ENCODE measurements around the gene DENND5A.

The DENND5A gene

GRCh38 chr11:9182180-9182871 lies 82.8 kb downstream of the DENND5A start:
- no peak overlapping the region for H3K27ac Mint-ChIP-seq
- no peak overlapping the region for H3K4me3 Mint-ChIP-seq
- H3K9me3 Mint-ChIP-seq = no peaks in the 10 kb centered on the region
- no peaks in the 10 kb centered on the region for H3K4me1 Mint-ChIP-seq
- H3K27me3 Mint-ChIP-seq (ENCODE audit: low read depth, poor library complexity) = no peaks in the 10 kb centered on the region
- TF ChIP-seq CTCF (IDR thresholded peaks at IDR 0.05) = no peak
- H3K36me3 Mint-ChIP-seq (ENCODE audit: low read depth) = peaks cover 73% of the 10 kb centered on the region
- no peak for DNase-seq

- Mint-ChIP-seq H3K36me3 (ENCODE audit: low read depth) (peaks cover 85% of the 10 kb centered on the region), H3K27ac (no peak overlapping the region)
These were observed 84.4 kb downstream of the DENND5A start for GRCh38 chr11:9180784-9181183.

GRCh38 chr11:9179141-9179540 lies 86.0 kb downstream of the DENND5A start:
- H3K9me3 Mint-ChIP-seq = no peaks in the 10 kb centered on the region
- no peaks in the 10 kb centered on the region for H3K27me3 Mint-ChIP-seq (ENCODE audit: low read depth, poor library complexity)
- H3K4me3 Mint-ChIP-seq = no peak overlapping the region
- TF ChIP-seq CTCF (IDR thresholded peaks at IDR 0.05) = no peak
- no peaks in the 10 kb centered on the region for H3K4me1 Mint-ChIP-seq
- DNase-seq = no peak
- H3K27ac Mint-ChIP-seq = no peak overlapping the region
- H3K36me3 Mint-ChIP-seq (ENCODE audit: low read depth) = peaks cover 85% of the 10 kb centered on the region

More at GRCh38 chr11:9180784-9181183, 84.4 kb downstream of the DENND5A start:
- no peak overlapping the region for H3K4me3 Mint-ChIP-seq
- no peak for TF ChIP-seq CTCF (IDR thresholded peaks at IDR 0.05)
- H3K27me3 Mint-ChIP-seq (ENCODE audit: low read depth, poor library complexity) = no peaks in the 10 kb centered on the region
- no peak for DNase-seq
- H3K9me3 Mint-ChIP-seq = no peaks in the 10 kb centered on the region
- no peaks in the 10 kb centered on the region for H3K4me1 Mint-ChIP-seq

- no peaks in the 10 kb centered on the region for H3K27me3 Mint-ChIP-seq (ENCODE audit: low read depth, poor library complexity)
- no peak for DNase-seq
- no peak overlapping the region for H3K4me3 Mint-ChIP-seq
- TF ChIP-seq CTCF (IDR thresholded peaks at IDR 0.05) = no peak
- H3K4me1 Mint-ChIP-seq = no peaks in the 10 kb centered on the region
- H3K9me3 Mint-ChIP-seq = no peaks in the 10 kb centered on the region
- peaks cover 82% of the 10 kb centered on the region for H3K36me3 Mint-ChIP-seq (ENCODE audit: low read depth)
- no peak overlapping the region for H3K27ac Mint-ChIP-seq
These were observed 86.4 kb downstream of the DENND5A start for GRCh38 chr11:9178716-9179115.

- H3K27me3 Mint-ChIP-seq (ENCODE audit: low read depth, poor library complexity) = peaks cover 5% of the 10 kb centered on the region
- peaks cover 88% of the 10 kb centered on the region for H3K36me3 Mint-ChIP-seq (ENCODE audit: low read depth)
- no peaks in the 10 kb centered on the region for H3K4me1 Mint-ChIP-seq
- H3K9me3 Mint-ChIP-seq = no peaks in the 10 kb centered on the region
- no peak for DNase-seq
- H3K4me3 Mint-ChIP-seq = no peak overlapping the region
- TF ChIP-seq CTCF (IDR thresholded peaks at IDR 0.05) = no peak
- no peak overlapping the region for H3K27ac Mint-ChIP-seq
These were observed 87.6 kb downstream of the DENND5A start for GRCh38 chr11:9177438-9178091.

- Mint-ChIP-seq H3K27ac (no peak overlapping the region), H3K4me1 (no peaks in the 10 kb centered on the region), H3K4me3 (no peak overlapping the region), H3K9me3 (no peaks in the 10 kb centered on the region), H3K36me3 (ENCODE audit: low read depth) (peaks cover 89% of the 10 kb centered on the region), H3K27me3 (ENCODE audit: low read depth, poor library complexity) (peaks cover 5% of the 10 kb centered on the region)
- DNase-seq = no peak
- TF ChIP-seq CTCF (IDR thresholded peaks at IDR 0.05) = no peak
These were observed 88.6 kb downstream of the DENND5A start for GRCh38 chr11:9176550-9176949.
